HG03457 (cell line): Measurements from ENCODE around the gene XIRP2.
"Not testable (repeated sequence)": the region's sequence is repeated elsewhere in the genome, so short reads cannot be mapped to it uniquely, and the experiment has no call there.

ENCODE experiments used
- ATAC-seq: cut with Tn5 transposase; IDR thresholded peaks from one replicate; pipeline ENCODE4 v1.9.1; 2021; ENCODE audit warnings: moderate number of reproducible peaks; ENCODE audit not compliant: unreplicated experiment

XIRP2 gene

DNA sequence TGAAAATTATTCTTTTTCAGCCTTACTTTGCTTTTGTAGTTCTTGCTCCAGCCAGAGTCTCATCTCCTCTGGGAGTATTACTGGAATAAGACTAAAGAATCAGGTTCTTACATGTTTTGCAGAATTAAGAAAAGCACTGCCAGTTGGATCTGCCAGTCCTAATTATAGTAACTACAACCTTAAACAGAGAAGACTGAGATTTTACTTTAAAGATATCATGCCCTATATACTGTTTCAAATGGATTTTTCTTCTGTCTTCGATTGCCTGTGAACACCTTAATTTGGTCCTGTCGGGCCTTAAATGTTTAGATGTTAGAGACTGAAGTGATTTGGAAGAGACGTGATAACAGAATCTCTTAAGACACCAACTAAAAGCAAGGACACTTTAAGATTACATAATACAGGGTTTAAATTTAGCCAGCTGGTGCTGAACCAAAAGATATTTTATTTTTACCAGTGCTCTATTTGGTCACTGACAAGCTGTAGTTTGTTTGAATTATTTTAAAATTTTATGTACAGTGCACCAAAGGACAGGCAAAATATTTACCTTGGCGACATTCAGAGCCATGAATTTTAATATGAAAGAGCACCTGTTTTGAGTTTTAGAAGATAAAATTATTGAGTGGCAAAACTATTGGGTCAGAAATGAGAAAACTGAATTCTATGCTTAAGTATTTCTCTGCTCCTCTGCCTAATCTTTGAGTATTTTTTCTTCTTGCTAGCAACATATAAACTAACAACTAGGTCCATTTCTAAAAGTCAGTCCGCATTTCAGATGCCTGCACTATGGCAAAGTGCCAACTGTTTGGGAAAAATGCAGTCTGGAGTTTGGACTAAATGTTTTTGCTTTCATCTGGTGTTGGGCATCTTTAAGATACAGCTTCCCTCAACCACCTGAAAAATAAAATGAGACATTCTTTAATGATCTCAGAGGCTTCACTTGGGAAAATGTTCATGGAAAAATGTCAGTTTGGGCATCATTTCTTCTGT lies 300.0 kb downstream of the XIRP2 start:
- no peak for ATAC-seq

GRCh38 chr2:167190053-167190452 lies 301.8 kb downstream of the XIRP2 start:
- no peak for ATAC-seq

GRCh38 chr2:167191588-167191987 lies 303.3 kb downstream of the XIRP2 start:
- ATAC-seq: no peak

DNA sequence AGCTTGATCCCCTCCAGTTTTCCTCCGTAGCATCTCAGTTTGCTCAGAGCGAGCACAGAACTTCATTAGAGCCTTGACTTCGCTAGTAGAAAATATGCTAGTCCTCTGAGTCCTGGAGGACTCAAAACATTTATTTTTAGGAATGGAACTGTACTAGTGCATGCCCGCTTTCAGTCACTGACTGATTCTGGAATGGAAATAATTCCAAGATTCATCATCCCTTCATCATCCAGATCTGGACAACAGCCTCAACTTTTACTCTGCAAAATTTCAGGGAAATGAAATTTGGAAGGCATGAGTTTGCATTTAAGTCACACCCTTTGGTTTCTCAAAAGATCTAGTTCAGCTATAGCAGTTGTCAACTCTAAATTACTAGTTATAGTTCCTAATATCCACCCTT lies 304.6 kb downstream of the XIRP2 start:
- no peak for ATAC-seq

- no peak for ATAC-seq
These were observed 308.4 kb downstream of the XIRP2 start for GRCh38 chr2:167196461-167197252.

DNA sequence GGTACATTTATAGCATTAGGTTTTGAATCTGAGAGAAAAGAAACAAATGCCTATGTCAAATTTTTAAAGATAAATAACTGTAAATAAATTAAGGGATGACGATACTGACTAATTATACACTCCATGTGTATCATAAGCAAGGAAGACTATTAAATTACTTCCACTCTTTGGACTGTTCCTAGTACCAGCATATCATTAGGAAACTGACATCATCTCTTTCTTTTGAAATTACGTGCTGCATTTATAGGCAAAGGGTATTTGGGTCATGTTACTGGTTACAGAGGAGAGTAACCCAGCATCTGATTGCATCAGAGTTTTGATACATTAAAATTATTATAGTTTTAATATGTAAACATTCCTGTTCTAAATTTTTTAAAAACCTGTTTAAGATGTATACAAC lies 309.7 kb downstream of the XIRP2 start:
- no peak for ATAC-seq

GRCh38 chr2:167198576-167198975 lies 310.3 kb downstream of the XIRP2 start:
- ATAC-seq: no peak

DNA sequence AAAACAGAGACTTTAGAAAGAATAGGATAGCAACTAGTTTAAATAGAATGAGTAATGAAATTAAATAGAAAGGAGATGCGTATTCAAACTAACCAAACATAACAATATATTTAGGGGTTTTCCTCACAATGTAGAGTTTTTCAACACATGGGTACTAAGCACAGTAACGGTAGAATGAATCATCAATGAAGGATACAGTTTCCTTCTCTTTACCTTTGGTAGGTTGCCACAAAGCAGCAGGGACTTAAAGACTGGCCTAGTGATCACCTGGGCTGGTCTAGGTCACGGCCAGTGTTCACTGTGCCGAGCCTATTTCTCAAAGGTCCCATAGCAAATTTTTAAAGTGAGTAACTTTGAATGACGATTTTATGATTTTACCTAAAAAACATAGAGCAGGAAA lies 311.7 kb downstream of the XIRP2 start:
- no peak for ATAC-seq

DNA sequence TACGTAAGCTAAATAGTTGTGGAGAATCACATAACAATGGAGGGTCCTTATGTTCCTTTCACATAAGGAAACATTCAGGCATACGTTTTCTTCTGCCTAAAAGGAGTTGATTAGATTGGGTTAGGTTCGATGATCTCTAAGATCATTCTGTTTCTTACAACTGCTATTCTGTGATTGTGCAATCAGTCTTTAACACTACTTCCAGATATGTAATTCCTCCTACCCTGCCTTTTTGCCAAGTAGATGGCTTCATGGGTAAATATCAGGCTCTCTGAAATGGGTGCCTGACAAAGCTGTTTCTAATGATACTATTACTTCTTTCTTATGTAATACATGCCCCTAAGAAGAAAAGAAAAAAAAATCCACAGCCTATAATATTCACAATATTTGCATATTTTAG lies 321.5 kb downstream of the XIRP2 start:
- no peak for ATAC-seq

DNA sequence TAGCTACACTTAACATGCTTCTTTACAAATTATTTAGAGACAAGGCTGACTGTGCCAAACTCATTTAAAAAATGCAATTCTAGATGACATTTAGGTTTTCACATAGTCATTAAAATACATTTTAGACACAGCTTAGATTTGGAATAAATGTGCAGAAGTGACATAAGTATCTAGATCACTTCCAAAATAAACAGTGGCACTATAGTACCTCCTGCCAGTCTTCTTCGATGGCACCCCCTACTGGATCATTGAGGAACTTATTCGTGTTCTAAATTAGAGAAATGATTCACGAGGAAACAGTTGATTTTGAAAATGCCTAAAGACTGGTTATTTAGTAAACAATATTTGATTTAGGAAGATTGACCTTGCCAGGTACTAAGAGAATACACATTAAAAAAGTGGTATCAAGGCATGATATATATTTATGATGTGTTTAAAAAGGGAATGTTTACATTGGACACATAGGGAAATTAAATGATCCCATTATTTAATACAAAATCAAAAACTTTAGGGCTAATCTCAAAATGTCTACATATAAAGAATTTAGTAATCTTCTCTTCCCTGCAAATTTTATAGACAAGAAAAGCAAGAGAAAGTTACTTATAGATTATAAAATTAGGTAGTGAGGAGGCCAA lies 323.9 kb downstream of the XIRP2 start:
- no peak for ATAC-seq

- ATAC-seq: no peak
These were observed 327.3 kb downstream of the XIRP2 start for GRCh38 chr2:167215595-167215994.

- ATAC-seq: no peak
These were observed 349.2 kb downstream of the XIRP2 start for GRCh38 chr2:167237478-167237877.

DNA sequence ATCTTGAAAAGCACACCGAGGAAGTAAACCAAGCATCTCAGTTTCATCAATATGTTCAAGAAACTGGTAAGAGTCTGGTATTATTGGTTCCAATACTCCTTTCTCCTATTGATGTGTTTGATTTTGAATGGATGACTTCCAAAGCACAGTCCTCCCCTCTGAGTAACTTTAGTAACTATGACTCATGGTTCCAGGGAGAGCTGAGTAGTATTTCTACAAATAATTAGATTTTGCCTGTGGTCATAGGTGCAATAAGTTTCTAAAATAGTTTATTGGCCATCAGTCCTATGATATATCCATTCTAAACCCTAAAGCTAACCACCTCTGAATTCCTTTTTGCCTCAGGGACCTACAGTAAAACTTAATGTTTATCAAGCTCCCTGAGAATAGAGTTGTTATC lies 352.4 kb downstream of the XIRP2 start:
- no peak for ATAC-seq

GRCh38 chr2:167249197-167249596 lies 360.9 kb downstream of the XIRP2 start:
- no peak for ATAC-seq

- no peak for ATAC-seq
These were observed 364.7 kb downstream of the XIRP2 start for GRCh38 chr2:167253025-167253424.

DNA sequence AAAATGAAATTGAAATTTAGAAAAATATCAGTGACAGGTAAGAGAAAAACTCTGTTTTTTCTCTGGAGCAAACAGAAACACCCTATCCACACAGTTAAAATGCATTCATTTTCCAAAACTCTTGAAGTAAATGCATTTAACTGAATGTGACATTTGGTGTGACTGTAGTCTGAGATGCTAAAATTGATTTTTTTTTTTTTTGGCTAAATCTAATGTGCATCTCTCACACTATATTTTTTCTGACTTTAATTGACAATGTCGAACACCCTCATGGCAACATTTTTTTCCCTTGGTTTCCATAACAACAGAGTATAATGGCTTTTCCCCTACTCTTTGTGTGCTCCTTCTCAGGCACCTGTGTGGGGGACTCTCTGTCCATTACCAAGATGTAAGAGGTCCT lies 366.4 kb downstream of the XIRP2 start:
- ATAC-seq: no peak

- ATAC-seq: no peak
These were observed 370.4 kb downstream of the XIRP2 start for GRCh38 chr2:167258712-167259111.

- ATAC-seq: no peak
These were observed 376.1 kb downstream of the XIRP2 start for GRCh38 chr2:167264380-167264779.

- ATAC-seq: no peak
These were observed 376.7 kb downstream of the XIRP2 start for GRCh38 chr2:167265004-167265403.

DNA sequence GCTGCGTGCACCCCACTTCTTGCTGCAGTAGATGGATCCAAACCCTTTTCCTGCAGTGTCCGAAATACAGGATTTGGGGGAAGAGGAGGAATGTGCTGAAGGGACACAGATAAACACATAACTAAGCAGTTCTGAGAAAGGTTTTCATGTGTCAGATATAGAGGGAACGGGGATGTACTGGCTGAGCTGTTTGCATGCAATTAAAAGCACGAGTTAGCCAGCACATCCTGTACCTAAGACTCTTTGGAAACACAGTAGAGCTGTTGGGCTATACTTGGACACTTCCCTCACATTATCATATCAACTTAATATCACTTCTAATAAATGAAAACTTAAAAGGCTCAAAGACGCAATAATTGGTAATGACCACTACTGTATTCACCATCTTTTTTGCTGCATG lies 377.4 kb downstream of the XIRP2 start:
- no peak for ATAC-seq

GRCh38 chr2:167268245-167268644 lies 380.0 kb downstream of the XIRP2 start:
- not testable (repeated sequence) for ATAC-seq
